HFF-Myc (cell line): ENCODE data around the gene VEZT.
"Not testable (repeated sequence)": the region's sequence is repeated elsewhere in the genome, so short reads cannot be mapped to it uniquely, and the experiment has no call there.

ENCODE experiments used
- DNase-seq: peaks from one replicate; pipeline ENCODE4 v3.0.0-alpha.2; 2011; ENCODE audit warnings: low read depth; ENCODE audit errors: extremely low read depth
- H3K4me3 ChIP-seq: replicated peaks from 2 replicates; pipeline ENCODE4 v1.5.1; 2011; ENCODE audit warnings: low read depth, mild to moderate bottlenecking, control low read depth, low read length
- CTCF ChIP-seq: IDR thresholded peaks from 2 replicates; pipeline ENCODE4 v1.5.1; 2012; ENCODE audit warnings: mild to moderate bottlenecking, low read depth, low read length, control low read depth; ENCODE audit errors: missing control alignments

Gene VEZT

GRCh38 chr12:95239216-95239615 is 21.6 kb downstream of the VEZT start:
- TF ChIP-seq CTCF = no peak
- DNase-seq = no peak
- H3K4me3 ChIP-seq = no peak overlapping the region

GRCh38 chr12:95239835-95240234 is 22.2 kb downstream of the VEZT start:
- DNase-seq = not testable (repeated sequence)

GRCh38 chr12:95240556-95240955 is 22.9 kb downstream of the VEZT start:
- TF ChIP-seq CTCF = no peak
- H3K4me3 ChIP-seq = no peak overlapping the region
- DNase-seq = no peak

More at GRCh38 chr12:95239835-95240234, 22.2 kb downstream of the VEZT start:
- not testable (repeated sequence) for H3K4me3 ChIP-seq

- not testable (repeated sequence) for DNase-seq, H3K4me3 ChIP-seq
These were observed 23.5 kb downstream of the VEZT start for GRCh38 chr12:95241138-95241537.

GRCh38 chr12:95241761-95242506 is 24.3 kb downstream of the VEZT start:
- no peak overlapping the region for H3K4me3 ChIP-seq
- no peak for DNase-seq
- TF ChIP-seq CTCF = no peak

GRCh38 chr12:95243497-95244183 is 26.0 kb downstream of the VEZT start:
- DNase-seq = no peak
- H3K4me3 ChIP-seq = no peak overlapping the region
- no peak for TF ChIP-seq CTCF

GRCh38 chr12:95244350-95244749 is 26.7 kb downstream of the VEZT start:
- no peak overlapping the region for H3K4me3 ChIP-seq
- DNase-seq = no peak
- TF ChIP-seq CTCF = no peak
